ENCODE results near the gene CEACAM18. TPM values are rescaled to one million over a fixed set of nuclear protein-coding genes. Genes with fewer than 3 reads are reported as not detected.

CEACAM18 gene
- total and polyA plus RNA-seq, 2 donors (not counting 1 experiment from before 2014, with no cell fraction given) = not detected

DNA sequence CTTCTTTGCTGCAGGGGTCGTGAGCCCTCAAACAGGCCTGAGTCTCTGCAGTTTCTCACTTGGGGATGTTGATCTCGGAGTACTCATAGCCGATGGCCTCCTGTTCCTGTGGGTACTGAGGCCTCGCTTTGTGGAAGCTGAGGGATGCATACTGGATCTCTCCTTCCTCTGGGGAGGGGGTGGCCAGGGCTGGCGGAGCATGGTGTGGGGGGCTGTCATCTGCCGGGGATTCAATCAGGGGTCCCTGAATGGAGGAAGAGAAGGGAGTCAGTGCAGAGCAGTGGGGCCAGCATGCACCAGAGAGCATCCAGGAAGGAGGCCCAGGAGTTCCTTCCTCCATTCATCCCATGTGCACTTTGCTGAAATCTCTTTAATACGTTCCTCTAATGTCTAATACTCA lies 13.2 kb downstream of the CEACAM18 start:
- POLR2A ChIA-PET = no interaction called here
- Histone ChIP-seq H4K20me1 (ENCODE audit: control insufficient read depth, insufficient read depth, low read length, poor library complexity, severe bottlenecking) (no peaks in the 10 kb centered on the region), H2AFZ (ENCODE audit: insufficient read depth, low read depth, low read length, poor library complexity, severe bottlenecking) (no peak overlapping the region), H3K4me3 (ENCODE audit: control extremely low read depth in 1 of 5, extremely low read depth in 1 of 5, insufficient read depth in 1 of 5, low read depth in 2 of 5, low read length in 4 of 5) (no peak overlapping the region), H3K36me3 (replicated peaks in 1 of 2; ENCODE audit: control extremely low read depth in 1 of 2, control insufficient read depth in 1 of 2, extremely low read depth in 1 of 2, insufficient read depth in 2 of 2, low read length in 1 of 2) (no peaks in the 10 kb centered on the region), H3K4me1 (ENCODE audit: control insufficient read depth in 2 of 2, insufficient read depth in 2 of 2, low read length in 2 of 2) (no peaks in the 10 kb centered on the region), H3K79me2 (ENCODE audit: control insufficient read depth, insufficient read depth, low read length) (no peaks in the 10 kb centered on the region), H3K27me3 (replicated peaks in 1 of 4; ENCODE audit: control extremely low read depth in 1 of 4, control insufficient read depth in 3 of 4, insufficient read depth in 4 of 4, low read length in 3 of 4) (peaks cover 0 to 10% (median 0%) of the 10 kb centered on the region in 4 experiments), H3K27ac (ENCODE audit: low read length in 2 of 2) (no peak overlapping the region), H3K4me2 (replicated peaks; ENCODE audit: low read depth, low read length, poor library complexity, severe bottlenecking) (no peak overlapping the region), H3K9me3 (ENCODE audit: control extremely low read depth in 1 of 3, control insufficient read depth in 2 of 3, insufficient read depth in 1 of 3, low read length in 2 of 3) (peaks cover 0 to 3% (median 0%) of the 10 kb centered on the region in 3 donors), H3K9ac (ENCODE audit: low read length) (no peak overlapping the region)
- 84% methylated on average over 5 of the region's 7 CpGs for WGBS (ENCODE audit: insufficient coverage)
- DNase-seq (no peak), ATAC-seq (ENCODE audit: low read depth) (no peak)
- intact Hi-C loops (cut with micrococcal nuclease) = no loop called here
- Mint-ChIP-seq H3K27ac (no peak overlapping the region), H3K27me3 (peaks cover 40% of the 10 kb centered on the region), H3K9me3 (ENCODE audit: insufficient read depth) (no peaks in the 10 kb centered on the region), H3K4me1 (no peaks in the 10 kb centered on the region), H3K4me3 (no peak overlapping the region)
- TF ChIP-seq, protein P1, sequence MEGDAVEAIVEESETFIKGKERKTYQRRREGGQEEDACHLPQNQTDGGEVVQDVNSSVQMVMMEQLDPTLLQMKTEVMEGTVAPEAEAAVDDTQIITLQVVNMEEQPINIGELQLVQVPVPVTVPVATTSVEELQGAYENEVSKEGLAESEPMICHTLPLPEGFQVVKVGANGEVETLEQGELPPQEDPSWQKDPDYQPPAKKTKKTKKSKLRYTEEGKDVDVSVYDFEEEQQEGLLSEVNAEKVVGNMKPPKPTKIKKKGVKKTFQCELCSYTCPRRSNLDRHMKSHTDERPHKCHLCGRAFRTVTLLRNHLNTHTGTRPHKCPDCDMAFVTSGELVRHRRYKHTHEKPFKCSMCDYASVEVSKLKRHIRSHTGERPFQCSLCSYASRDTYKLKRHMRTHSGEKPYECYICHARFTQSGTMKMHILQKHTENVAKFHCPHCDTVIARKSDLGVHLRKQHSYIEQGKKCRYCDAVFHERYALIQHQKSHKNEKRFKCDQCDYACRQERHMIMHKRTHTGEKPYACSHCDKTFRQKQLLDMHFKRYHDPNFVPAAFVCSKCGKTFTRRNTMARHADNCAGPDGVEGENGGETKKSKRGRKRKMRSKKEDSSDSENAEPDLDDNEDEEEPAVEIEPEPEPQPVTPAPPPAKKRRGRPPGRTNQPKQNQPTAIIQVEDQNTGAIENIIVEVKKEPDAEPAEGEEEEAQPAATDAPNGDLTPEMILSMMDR (IDR thresholded peaks at IDR 0.05) = no peak
- no peak for TF ChIP-seq EZH2 (IDR thresholded peaks at IDR 0.05; ENCODE audit: borderline replicate concordance, insufficient read depth, low read depth, low read length, poor library complexity, severe bottlenecking)
- CTCF ChIA-PET = no interaction called here

DNA sequence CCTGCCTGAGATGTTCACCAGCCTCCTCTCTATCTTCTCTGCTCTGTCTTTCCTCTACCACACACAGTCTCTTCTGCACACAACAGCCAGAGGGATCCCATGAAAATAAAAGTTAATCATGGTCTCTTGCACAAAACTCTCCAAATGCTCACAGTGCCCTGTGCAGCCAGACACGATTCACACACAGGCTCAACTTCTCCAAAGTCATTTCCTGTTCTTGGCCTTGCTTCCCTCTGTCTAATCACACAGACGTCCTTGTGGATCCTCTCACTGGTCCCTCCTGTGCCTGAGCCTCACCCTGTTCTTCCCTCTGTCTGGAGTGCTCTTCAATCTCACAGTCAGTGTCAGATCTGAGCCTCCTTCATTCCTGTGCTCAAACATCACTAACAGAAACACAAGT lies 15.4 kb downstream of the CEACAM18 start:
- Mint-ChIP-seq H3K9me3 (ENCODE audit: insufficient read depth) (no peaks in the 10 kb centered on the region), H3K4me3 (no peak overlapping the region), H3K27me3 (peaks cover 40% of the 10 kb centered on the region), H3K4me1 (no peaks in the 10 kb centered on the region), H3K27ac (no peak overlapping the region)
- TF ChIP-seq EZH2 (IDR thresholded peaks at IDR 0.05; ENCODE audit: borderline replicate concordance, insufficient read depth, low read depth, low read length, poor library complexity, severe bottlenecking) = no peak
- TF ChIP-seq, protein P1 (IDR thresholded peaks at IDR 0.05) = no peak
- H3K79me2 ChIP-seq (ENCODE audit: control insufficient read depth, insufficient read depth, low read length) = no peaks in the 10 kb centered on the region
- DNase-seq = no peak
- intact Hi-C loops (cut with micrococcal nuclease) = no loop called here
- H3K9ac ChIP-seq (ENCODE audit: low read length) = no peak overlapping the region
- no peaks in the 10 kb centered on the region for H3K4me1 ChIP-seq (ENCODE audit: control insufficient read depth in 2 of 2, insufficient read depth in 2 of 2, low read length in 2 of 2)
- H3K4me2 ChIP-seq (replicated peaks; ENCODE audit: low read depth, low read length, poor library complexity, severe bottlenecking) = no peak overlapping the region
- 0% methylated on average over 2 of the region's 2 CpGs for whole genome bisulfite sequencing (ENCODE audit: insufficient coverage)
- no peak overlapping the region for H3K27ac ChIP-seq (ENCODE audit: low read length in 2 of 2)
- no peak overlapping the region for H2AFZ ChIP-seq (ENCODE audit: insufficient read depth, low read depth, low read length, poor library complexity, severe bottlenecking)
- peaks cover 0 to 10% (median 0%) of the 10 kb centered on the region in 4 experiments for H3K27me3 ChIP-seq (replicated peaks in 1 of 4; ENCODE audit: control extremely low read depth in 1 of 4, control insufficient read depth in 3 of 4, insufficient read depth in 4 of 4, low read length in 3 of 4)
- ChIA-PET POLR2A (no interaction called here), CTCF (no interaction called here)
- H3K4me3 ChIP-seq (ENCODE audit: control extremely low read depth in 1 of 5, extremely low read depth in 1 of 5, insufficient read depth in 1 of 5, low read depth in 2 of 5, low read length in 4 of 5) = no peak overlapping the region
- no peaks in the 10 kb centered on the region for H3K9me3 ChIP-seq (ENCODE audit: control extremely low read depth in 1 of 3, control insufficient read depth in 2 of 3, insufficient read depth in 1 of 3, low read length in 2 of 3)
- no peak for ATAC-seq (ENCODE audit: low read depth)
- H4K20me1 ChIP-seq (ENCODE audit: control insufficient read depth, insufficient read depth, low read length, poor library complexity, severe bottlenecking) = no peaks in the 10 kb centered on the region
- H3K36me3 ChIP-seq (replicated peaks in 1 of 2; ENCODE audit: control extremely low read depth in 1 of 2, control insufficient read depth in 1 of 2, extremely low read depth in 1 of 2, insufficient read depth in 2 of 2, low read length in 1 of 2) = no peaks in the 10 kb centered on the region

Data from B cell (primary cell).